Nephron progenitor cell (in vitro differentiated cells): Measurements from ENCODE around the gene P4HA2.

Experiments
- DNase-seq: peaks from one replicate; pipeline ENCODE4 v3.0.0; 2021
- H3K27ac Mint-ChIP-seq: 2 replicates; pipeline ENCODE4 v1.8.0; 2021; ENCODE audit warnings: mild to moderate bottlenecking, moderate library complexity, mixed read lengths
- H3K27me3 Mint-ChIP-seq: 2 replicates; pipeline ENCODE4 v1.8.0; 2021; ENCODE audit warnings: mild to moderate bottlenecking, low read depth, mixed read lengths; ENCODE audit not compliant: poor library complexity
- H3K36me3 Mint-ChIP-seq: 2 replicates; pipeline ENCODE4 v1.8.0; 2021; ENCODE audit warnings: low read depth, mixed read lengths
- H3K4me1 Mint-ChIP-seq: 2 replicates; pipeline ENCODE4 v1.8.0; 2021; ENCODE audit warnings: mixed read lengths
- H3K4me3 Mint-ChIP-seq: 2 replicates; pipeline ENCODE4 v1.8.0; 2021; ENCODE audit warnings: mild to moderate bottlenecking, moderate library complexity, mixed read lengths
- H3K9me3 Mint-ChIP-seq: 2 replicates; pipeline ENCODE4 v1.8.0; 2021; ENCODE audit warnings: mild to moderate bottlenecking, moderate library complexity, mixed read lengths
- TF ChIP-seq, protein P1 (sequence below): fragments of 200-600 bp; sonication (generic); IDR thresholded peaks from 2 replicates; pipeline ENCODE4 v1.5.0; 2021; ENCODE audit warnings: antibody characterized with exemption

P4HA2 gene

DNA sequence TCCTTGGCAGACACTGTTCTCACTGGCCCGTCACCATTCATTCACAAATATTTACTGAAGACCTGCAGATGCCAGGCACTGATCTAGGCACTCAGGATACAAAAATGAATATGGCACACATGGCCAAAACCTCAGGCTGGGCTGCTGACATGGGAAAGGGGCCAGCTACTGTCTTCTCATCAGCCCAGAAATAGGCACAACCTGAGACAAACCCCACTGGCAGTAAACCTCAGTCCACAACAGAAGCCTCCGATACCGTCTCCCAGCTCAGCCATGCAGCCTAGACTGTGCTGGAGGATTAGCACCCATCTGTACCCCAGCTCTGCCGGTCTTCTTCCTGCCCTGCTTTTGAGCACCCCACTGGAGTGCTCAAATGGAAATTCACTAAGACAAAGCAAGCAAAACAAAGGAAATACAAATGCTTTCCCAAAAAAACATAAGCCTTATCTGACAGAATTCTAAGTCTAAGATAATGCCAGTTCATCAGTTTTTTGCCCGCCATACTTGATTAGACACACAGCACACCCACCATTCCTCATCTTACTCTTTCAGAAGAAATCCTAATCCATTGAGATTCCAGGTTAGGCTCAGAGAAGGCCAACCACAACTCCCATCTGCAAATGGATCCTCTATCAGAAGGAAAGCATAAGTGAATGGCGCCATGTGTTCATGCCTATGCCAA lies 8.2 kb downstream of the P4HA2 start:
- H3K4me3 Mint-ChIP-seq, result no peak overlapping the region
- peaks cover 7% of the 10 kb centered on the region for H3K4me1 Mint-ChIP-seq
- no peak overlapping the region for H3K27ac Mint-ChIP-seq
- no peaks in the 10 kb centered on the region for H3K9me3 Mint-ChIP-seq
- DNase-seq, result no peak
- no peaks in the 10 kb centered on the region for H3K27me3 Mint-ChIP-seq
- peaks cover 12% of the 10 kb centered on the region for H3K36me3 Mint-ChIP-seq
- TF ChIP-seq, protein P1, sequence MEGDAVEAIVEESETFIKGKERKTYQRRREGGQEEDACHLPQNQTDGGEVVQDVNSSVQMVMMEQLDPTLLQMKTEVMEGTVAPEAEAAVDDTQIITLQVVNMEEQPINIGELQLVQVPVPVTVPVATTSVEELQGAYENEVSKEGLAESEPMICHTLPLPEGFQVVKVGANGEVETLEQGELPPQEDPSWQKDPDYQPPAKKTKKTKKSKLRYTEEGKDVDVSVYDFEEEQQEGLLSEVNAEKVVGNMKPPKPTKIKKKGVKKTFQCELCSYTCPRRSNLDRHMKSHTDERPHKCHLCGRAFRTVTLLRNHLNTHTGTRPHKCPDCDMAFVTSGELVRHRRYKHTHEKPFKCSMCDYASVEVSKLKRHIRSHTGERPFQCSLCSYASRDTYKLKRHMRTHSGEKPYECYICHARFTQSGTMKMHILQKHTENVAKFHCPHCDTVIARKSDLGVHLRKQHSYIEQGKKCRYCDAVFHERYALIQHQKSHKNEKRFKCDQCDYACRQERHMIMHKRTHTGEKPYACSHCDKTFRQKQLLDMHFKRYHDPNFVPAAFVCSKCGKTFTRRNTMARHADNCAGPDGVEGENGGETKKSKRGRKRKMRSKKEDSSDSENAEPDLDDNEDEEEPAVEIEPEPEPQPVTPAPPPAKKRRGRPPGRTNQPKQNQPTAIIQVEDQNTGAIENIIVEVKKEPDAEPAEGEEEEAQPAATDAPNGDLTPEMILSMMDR, result no peak

DNA sequence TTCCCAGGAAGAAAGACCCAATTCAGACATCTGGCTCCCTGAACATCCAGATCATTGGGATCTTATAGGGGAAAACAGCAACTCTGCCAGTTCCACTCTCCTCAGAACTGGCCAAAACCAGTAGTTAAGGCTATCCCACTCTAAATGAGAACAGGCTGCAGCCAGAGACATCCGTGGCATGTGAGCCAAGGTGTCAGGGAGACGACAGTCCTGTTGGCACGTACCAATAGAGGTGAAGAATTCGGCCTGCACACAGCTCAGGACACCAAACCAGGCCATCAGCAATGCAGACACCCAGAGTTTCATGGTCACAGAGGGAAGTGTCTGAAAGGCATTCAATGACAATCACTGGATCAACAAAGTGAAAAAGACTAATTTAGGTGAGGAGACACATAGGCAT lies 9.3 kb downstream of the P4HA2 start:
- Mint-ChIP-seq H3K36me3 (peaks cover 12% of the 10 kb centered on the region), H3K4me3 (no peak overlapping the region), H3K9me3 (no peaks in the 10 kb centered on the region), H3K27me3 (no peaks in the 10 kb centered on the region), H3K27ac (no peak overlapping the region), H3K4me1 (peaks cover under 1% of the 10 kb centered on the region)
- DNase-seq, result no peak
- TF ChIP-seq, protein P1, result no peak

- Mint-ChIP-seq H3K9me3 (no peaks in the 10 kb centered on the region), H3K27ac (no peak overlapping the region), H3K4me3 (no peak overlapping the region), H3K27me3 (no peaks in the 10 kb centered on the region), H3K36me3 (peaks cover 12% of the 10 kb centered on the region), H3K4me1 (no peaks in the 10 kb centered on the region)
- DNase-seq, result no peak
- TF ChIP-seq, protein P1, result no peak
Measured at GRCh38 chr5:132215329-132215728, 12.3 kb downstream of the P4HA2 start.

DNA sequence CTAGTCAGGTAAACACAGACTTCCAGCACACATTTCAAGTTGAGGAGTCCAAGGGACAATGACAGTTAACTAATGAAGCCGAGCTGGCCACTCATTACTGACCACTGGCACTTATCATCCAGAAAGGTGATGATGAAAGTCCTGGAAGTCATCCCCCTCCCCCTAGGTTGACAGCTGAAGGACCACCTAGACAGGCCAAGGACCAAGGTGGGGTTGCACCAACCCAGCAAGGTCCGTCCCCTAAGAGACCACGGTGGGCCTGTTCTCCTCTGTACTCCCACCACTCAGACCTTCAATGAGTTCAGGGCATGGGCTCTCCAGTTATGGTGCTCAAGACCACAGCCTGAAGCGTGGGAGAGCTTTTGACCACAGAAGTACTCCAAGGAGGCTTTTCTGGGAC lies 13.2 kb downstream of the P4HA2 start:
- no peak for DNase-seq
- Mint-ChIP-seq H3K4me3 (no peak overlapping the region), H3K4me1 (no peaks in the 10 kb centered on the region), H3K36me3 (peaks cover 12% of the 10 kb centered on the region), H3K9me3 (no peaks in the 10 kb centered on the region), H3K27ac (no peak overlapping the region), H3K27me3 (no peaks in the 10 kb centered on the region)
- TF ChIP-seq, protein P1, result no peak

GRCh38 chr5:132213666-132214065 lies 14.0 kb downstream of the P4HA2 start:
- Mint-ChIP-seq H3K36me3 (peaks cover 12% of the 10 kb centered on the region), H3K4me3 (no peak overlapping the region), H3K27ac (no peak overlapping the region), H3K9me3 (no peaks in the 10 kb centered on the region), H3K27me3 (no peaks in the 10 kb centered on the region), H3K4me1 (no peaks in the 10 kb centered on the region)
- no peak for DNase-seq
- TF ChIP-seq, protein P1, result no peak

- TF ChIP-seq, protein P1, result no peak
- no peak overlapping the region for H3K4me3 Mint-ChIP-seq
- H3K27ac Mint-ChIP-seq, result no peak overlapping the region
- H3K36me3 Mint-ChIP-seq, result peaks cover 15% of the 10 kb centered on the region
- DNase-seq, result no peak
- H3K9me3 Mint-ChIP-seq, result no peaks in the 10 kb centered on the region
- H3K4me1 Mint-ChIP-seq, result peaks cover 10% of the 10 kb centered on the region
- H3K27me3 Mint-ChIP-seq, result no peaks in the 10 kb centered on the region
Measured at GRCh38 chr5:132211787-132212186, 15.9 kb downstream of the P4HA2 start.
